K562 (cell line): Measurements from ENCODE around the gene TJP3. TPM values are rescaled to one million over a fixed set of nuclear protein-coding genes. Genes with fewer than 3 reads are reported as not detected.
A peak's percentile ranks its signal among the peaks of the same experiment; 100 is the strongest.

Experiments
- ATAC-seq: fragments of 200-7000 bp; cut with Tn5 transposase; 3 replicates; pipeline ENCODE4 v1.9.1; 2020; ENCODE audit warnings: moderate library complexity
- BruUV-seq: library from RNA; stranded (reverse); fragments of 400-500 nt; replicated peaks from 2 replicates; lab custom pipeline; 2021; lab: Mats Ljungman, UMichigan
- CTCF ChIA-PET: fragments of 300-600 bp; formaldehyde crosslinking; extraction: SDS; loops from one replicate; lab custom pipeline; 2021; ENCODE audit warnings: low intra/inter-chr PET ratio; lab: Yijun Ruan, JAX
- POLR2A ChIA-PET: fragments of 300-600, 350-650 bp; sonication (Branson Sonifier 250); formaldehyde crosslinking; extraction: SDS; loops from one replicate; lab custom pipeline; 2021; ENCODE audit warnings: antibody characterized with exemption, inconsistent platforms; lab: Yijun Ruan, JAX
- DNase-seq, 4 experiments: peaks; one replicate each; pipeline versions ENCODE4 v3.0.0 to v3.0.0-alpha.2; 2011 to 2018; ENCODE audit warnings: low spot score in 3 of 4, mixed read lengths in 3 of 4; ENCODE audit errors: extremely low read depth in 1 of 4
- FAIRE-seq: peaks from 2 replicates; lab custom pipeline; 2011; peaks lifted over from hg19 to GRCh38; lab: Jason Lieb, UNC
- H2AFZ ChIP-seq: 2 replicates; pipeline ENCODE4 v1.6.0; 2011; ENCODE audit warnings: low read depth, low read length, control low read depth, inconsistent platforms
- H3K27ac ChIP-seq: fragments of 200-600 bp; 3 replicates; pipeline ENCODE4 v1.8.0; 2011; ENCODE audit warnings: low read depth, mild to moderate bottlenecking, control low read depth, inconsistent platforms, low read length, moderate library complexity, mixed read lengths; ENCODE audit errors: extremely low read depth
- H3K27me3 ChIP-seq, 2 experiments: fragments of 300-600 bp in 1 of 2; 2 replicates in 1 of 2; 3 replicates in 1 of 2; pipeline versions ENCODE4 v1.6.0 to v1.8.0; 2011; ENCODE audit warnings: inconsistent platforms in 2 of 2, low read length in 2 of 2, mild to moderate bottlenecking in 1 of 2, mixed read lengths in 1 of 2, moderate library complexity in 1 of 2; ENCODE audit not compliant: control insufficient read depth in 2 of 2, insufficient read depth in 2 of 2
- H3K36me3 ChIP-seq: fragments of 300-600 bp; 3 replicates; pipeline ENCODE4 v1.8.0; 2011; ENCODE audit warnings: mild to moderate bottlenecking, low read length, inconsistent platforms; ENCODE audit not compliant: control insufficient read depth, insufficient read depth
- H3K4me1 ChIP-seq, 2 experiments: fragments of 200-600 bp in 1 of 2; replicated peaks in 1 of 2; 2 replicates in 1 of 2; 3 replicates in 1 of 2; pipeline versions ENCODE4 v1.5.1 to v1.8.0; 2011; ENCODE audit warnings: inconsistent platforms in 2 of 2, low read length in 2 of 2, mild to moderate bottlenecking in 1 of 2, mixed read lengths in 1 of 2, moderate library complexity in 1 of 2; ENCODE audit not compliant: control insufficient read depth in 2 of 2, insufficient read depth in 2 of 2
- H3K4me2 ChIP-seq: 2 replicates; pipeline ENCODE4 v1.6.1; 2011; ENCODE audit warnings: low read length, control low read depth, inconsistent platforms, mixed read lengths; ENCODE audit not compliant: insufficient read depth
- H3K4me3 ChIP-seq: fragments of 200-600 bp; sonication (generic), shearing (Covaris generic); 2 replicates; pipeline ENCODE4 v1.5.1; 2016; ENCODE audit warnings: control low read depth, inconsistent platforms
- H3K79me2 ChIP-seq: fragments of 200-600 bp; 3 replicates; pipeline ENCODE4 v1.8.0; 2011; ENCODE audit warnings: low read length, inconsistent platforms; ENCODE audit not compliant: control insufficient read depth, insufficient read depth
- H3K9ac ChIP-seq, 2 experiments: 2 replicates each; pipeline versions ENCODE4 v1.6.0 to v1.6.1; 2011; ENCODE audit warnings: low read depth in 2 of 2, low read length in 2 of 2, control low read depth in 1 of 2, inconsistent platforms in 1 of 2, mild to moderate bottlenecking in 1 of 2, mixed read lengths in 1 of 2; ENCODE audit not compliant: insufficient read depth in 1 of 2
- H3K9me1 ChIP-seq: one replicate; pipeline ENCODE4 v1.6.0; 2011; ENCODE audit warnings: inconsistent platforms, mild to moderate bottlenecking, low read length, moderate library complexity; ENCODE audit not compliant: control insufficient read depth, insufficient read depth
- H3K9me3 ChIP-seq: replicated peaks from 2 replicates; pipeline ENCODE4 v1.5.1; 2011; ENCODE audit warnings: low read depth, low read length, inconsistent platforms; ENCODE audit not compliant: control insufficient read depth, insufficient read depth
- H4K20me1 ChIP-seq: replicated peaks from 2 replicates; pipeline ENCODE4 v1.6.1; 2011; ENCODE audit warnings: low read length, inconsistent platforms, mixed read lengths; ENCODE audit not compliant: control insufficient read depth, insufficient read depth
- ARID4B ChIP-seq: sonication (generic); formaldehyde crosslinking; IDR thresholded peaks from 2 replicates; pipeline ENCODE4 v1.8.0; 2022; ENCODE audit warnings: mild to moderate bottlenecking, missing genetic modification reagents
- ZNF263 ChIP-seq: sonication (generic); formaldehyde crosslinking; IDR thresholded peaks from 2 replicates; pipeline ENCODE4 v1.8.0; 2022; ENCODE audit warnings: mild to moderate bottlenecking, missing genetic modification reagents, borderline replicate concordance
- WGBS: fragments of 100-300 bp; shearing (Covaris generic); methylation state at CpG from one replicate; pipeline ENCODE4 v1.1.6; 2016; ENCODE audit warnings: low coverage, mixed read lengths; ENCODE audit not compliant: insufficient coverage; ENCODE audit errors: missing lambda C conversion rate; 5-methylcytosine and 5-hydroxymethylcytosine counted together
- in situ Hi-C: fragments of 300-500 bp; cut with MboI; formaldehyde crosslinking; loops from 4 replicates; pipeline ENCODE4 v1.15.0; 2018; ENCODE audit warnings: inconsistent platforms, mixed read lengths
- intact Hi-C: fragments of 100-400 bp; cut with micrococcal nuclease; formaldehyde crosslinking; loops from 2 replicates; pipeline ENCODE4 v1.14.2; 2022
- polyA plus RNA-seq, 8 experiments: library from polyadenylated mRNA; depleted of rRNA in 4 of 8; stranded (reverse) in 5 of 8; unstranded in 3 of 8; fragments of >200 nt; fragmentation: Nextera tagmentation in 2 of 8; fragmentation: Illumina TruSeq in 1 of 8; extraction: Ambion mirVana in 2 of 8; extraction: Trizol in 1 of 8; gene quantifications; 2 replicates each; pipeline versions ENCODE4 v1.2.1 to v1.2.3, GENCODE V29; 2011 to 2014; ENCODE audit warnings: inconsistent platforms in 1 of 8, missing spikeins in 1 of 8
- total RNA-seq, 7 experiments: library from RNA; depleted of rRNA in 6 of 7; stranded (reverse); fragments of >200 nt in 6 of 7; fragmentation: Illumina TruSeq in 2 of 7; extraction: Trizol in 2 of 7; gene quantifications; 2 replicates each; pipeline versions ENCODE4 v1.2.1 to v1.2.3, GENCODE V29; 2011 to 2021; ENCODE audit warnings: low replicate concordance in 1 of 7

Gene TJP3
- total and polyA plus RNA-seq, 9 of the 15 experiments (the other 6 are each of a cell fraction or from before 2014, with no cell fraction given): 0.11 to 2.4 (median 0.57) TPM; not detected in 1

- peaks cover 8 to 58% of the 10 kb centered on the region in 2 experiments for H3K4me1 ChIP-seq
- no peak for TF ChIP-seq ZNF263 (CRISPR knock-in tag)
- TF ChIP-seq ARID4B (CRISPR knock-in tag): 0 out of 2 replicates have a peak, but pooled peaks have one; percentile 19
- TF ChIP-seq, all 486 proteins: peak for 1
- POLR2A ChIA-PET: no interaction called here
- Histone ChIP-seq H3K36me3 (peaks cover 61% of the 10 kb centered on the region; the same call in 2 of the 3 replicates), H3K9me3 (no peaks in the 10 kb centered on the region), H3K9ac (peak overlapping the region in 1 of 2 experiments; percentile 79; a peak in 2 of 4 replicates), H3K27ac (no peak overlapping the region), H3K9me1 (no peaks in the 10 kb centered on the region), H3K27me3 (no peaks in the 10 kb centered on the region), H3K79me2 (peaks cover 18% of the 10 kb centered on the region; the same call in 2 of the 3 replicates), H3K4me3 (no peak overlapping the region), H2AFZ (no peak overlapping the region), H4K20me1 (peaks cover 11% of the 10 kb centered on the region; the same call in 1 of the 2 replicates), H3K4me2 (no peak overlapping the region)
- WGBS: 62% methylated on average over 9 of the region's 19 CpGs
- no peak for DNase-seq
- in situ Hi-C loops: loop anchor here (5.0 kb wide), 1 partner anchor 42 kb away; the partner anchor contains the start of gene TJP3
- BruUV-seq: no TSS peak
- CTCF ChIA-PET: interaction anchor here (0.8 to 2.4 kb wide), 5 partner anchors 35 to 184 kb away, joined by 3 to 24 read pairs (median 5); partner anchors contain the start of gene PIP5K1C
- ATAC-seq: no peak
- FAIRE-seq: no peak
- intact Hi-C loops: no loop called here
Measured at GRCh38 chr19:3664879-3665642, 43.1 kb upstream of the TJP3 start.
